AG04450 (cell line): ENCODE results near the gene PDE4D. TPM values are rescaled to one million over a fixed set of nuclear protein-coding genes. Genes with fewer than 3 reads are reported as not detected.
"Not testable (repeated sequence)": the region's sequence is repeated elsewhere in the genome, so short reads cannot be mapped to it uniquely, and the experiment has no call there.

ENCODE experiments used
- CTCF ChIA-PET: fragments of 300-600, 350-600 bp; formaldehyde crosslinking; extraction: SDS; loops from one replicate; lab custom pipeline; 2022; ENCODE audit warnings: antibody characterized with exemption, inconsistent platforms; lab: Charles Lee
- POLR2A ChIA-PET: fragments of 350-600 bp; formaldehyde crosslinking; extraction: SDS; loops from one replicate; lab custom pipeline; 2021; ENCODE audit warnings: antibody characterized with exemption, inconsistent platforms; lab: Yijun Ruan, JAX
- DNase-seq: peaks from one replicate; pipeline ENCODE4 v3.0.0-alpha.2; 2011; ENCODE audit warnings: low read depth, low spot score
- H3K27ac ChIP-seq: one replicate; pipeline ENCODE4 v1.5.1; 2012; ENCODE audit warnings: low read depth, low read length, control low read depth
- H3K27me3 ChIP-seq: one replicate; pipeline ENCODE4 v1.6.0; 2012; ENCODE audit warnings: low read length; ENCODE audit not compliant: control insufficient read depth, insufficient read depth
- H3K4me3 ChIP-seq: 2 replicates; pipeline ENCODE4 v1.5.1; 2011; ENCODE audit warnings: mild to moderate bottlenecking, low read depth, low read length, control low read depth
- H3K9me3 ChIP-seq: 2 replicates; pipeline ENCODE4 v1.5.1; 2012; ENCODE audit warnings: low read length; ENCODE audit not compliant: control insufficient read depth, insufficient read depth
- polyA plus RNA-seq: library from polyadenylated mRNA; depleted of rRNA; stranded (reverse); fragments of >200 nt; gene quantifications from 2 replicates; pipeline ENCODE4 v1.2.3, GENCODE V29; 2011
- TF ChIP-seq, protein P1 (sequence below): IDR thresholded peaks from 2 replicates; pipeline ENCODE4 v1.5.1; 2011; ENCODE audit warnings: low read depth, low read length, control low read depth, inconsistent platforms

The PDE4D gene
- polyA plus RNA-seq, 1 experiment, result 12.0 TPM

DNA sequence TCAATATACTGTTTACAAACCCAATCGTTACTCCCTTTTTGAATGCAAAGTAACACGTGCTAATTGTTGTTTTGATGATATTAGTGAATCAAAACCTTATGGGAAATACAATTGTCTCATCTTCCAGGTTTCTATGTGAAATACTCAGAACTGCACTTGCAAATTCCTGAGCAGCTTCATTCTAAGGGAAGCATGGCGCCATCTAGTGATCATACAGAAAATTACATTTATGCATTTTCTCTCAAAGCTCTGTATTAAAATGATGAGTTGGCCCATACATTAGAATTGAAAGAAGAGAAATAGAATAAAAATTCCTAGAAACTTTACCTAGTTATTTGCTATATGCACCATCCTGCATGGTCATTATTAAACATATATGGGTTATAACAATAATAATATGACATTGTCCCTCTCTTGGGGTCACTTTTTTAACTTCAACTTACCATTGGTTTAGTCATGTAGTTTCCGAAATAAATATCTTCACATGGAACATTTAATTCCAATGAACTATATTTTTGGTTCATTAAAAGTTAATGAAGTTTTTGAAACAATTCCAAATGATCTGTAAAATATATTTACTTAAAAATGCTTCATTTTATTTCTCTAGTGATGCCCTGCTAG lies 220.0 kb downstream of the PDE4D start:
- Histone ChIP-seq H3K9me3 (no peaks in the 10 kb centered on the region), H3K27me3 (no peaks in the 10 kb centered on the region), H3K4me3 (no peak overlapping the region), H3K27ac (no peak overlapping the region)
- TF ChIP-seq, protein P1, sequence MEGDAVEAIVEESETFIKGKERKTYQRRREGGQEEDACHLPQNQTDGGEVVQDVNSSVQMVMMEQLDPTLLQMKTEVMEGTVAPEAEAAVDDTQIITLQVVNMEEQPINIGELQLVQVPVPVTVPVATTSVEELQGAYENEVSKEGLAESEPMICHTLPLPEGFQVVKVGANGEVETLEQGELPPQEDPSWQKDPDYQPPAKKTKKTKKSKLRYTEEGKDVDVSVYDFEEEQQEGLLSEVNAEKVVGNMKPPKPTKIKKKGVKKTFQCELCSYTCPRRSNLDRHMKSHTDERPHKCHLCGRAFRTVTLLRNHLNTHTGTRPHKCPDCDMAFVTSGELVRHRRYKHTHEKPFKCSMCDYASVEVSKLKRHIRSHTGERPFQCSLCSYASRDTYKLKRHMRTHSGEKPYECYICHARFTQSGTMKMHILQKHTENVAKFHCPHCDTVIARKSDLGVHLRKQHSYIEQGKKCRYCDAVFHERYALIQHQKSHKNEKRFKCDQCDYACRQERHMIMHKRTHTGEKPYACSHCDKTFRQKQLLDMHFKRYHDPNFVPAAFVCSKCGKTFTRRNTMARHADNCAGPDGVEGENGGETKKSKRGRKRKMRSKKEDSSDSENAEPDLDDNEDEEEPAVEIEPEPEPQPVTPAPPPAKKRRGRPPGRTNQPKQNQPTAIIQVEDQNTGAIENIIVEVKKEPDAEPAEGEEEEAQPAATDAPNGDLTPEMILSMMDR, result peak; percentile 80
- CTCF ChIA-PET, result interaction anchor here (0.6 to 6.8 kb wide), 41 partner anchors 8 to 996 kb away, joined by 3 to 92 read pairs (median 4); no protein-coding TSS in a partner anchor
- no peak for DNase-seq
- POLR2A ChIA-PET, result no interaction called here

DNA sequence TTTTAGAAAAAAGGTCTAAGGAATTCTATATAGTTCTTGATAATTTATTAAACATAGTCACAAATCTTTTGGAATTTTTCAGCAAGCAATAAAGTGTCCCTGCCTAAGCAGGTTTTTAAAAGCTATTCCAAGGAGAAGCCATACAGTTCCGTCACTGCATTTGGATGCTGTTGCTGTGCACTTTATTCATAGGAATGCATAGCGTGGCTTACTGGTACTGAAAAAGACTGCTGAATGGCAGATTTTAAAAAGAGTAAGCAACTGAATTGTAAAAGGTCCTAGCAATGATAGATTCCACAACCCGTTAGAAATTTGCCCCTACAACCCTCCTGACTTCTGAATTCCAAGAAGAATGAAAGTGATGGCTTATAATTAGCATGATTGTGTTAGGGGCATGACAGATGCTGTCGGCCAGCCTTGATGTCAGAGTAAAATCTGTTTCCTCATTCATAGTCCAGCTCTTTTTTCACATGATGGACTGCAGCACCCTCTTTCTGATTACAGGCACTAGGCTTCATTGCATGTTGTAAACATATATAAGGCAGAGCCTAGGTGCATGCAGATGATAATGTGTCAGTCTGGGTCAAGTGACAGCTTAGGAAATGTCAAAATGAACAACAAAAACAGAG lies 227.0 kb downstream of the PDE4D start:
- TF ChIP-seq, protein P1, result no peak
- Histone ChIP-seq H3K4me3 (no peak overlapping the region), H3K27ac (no peak overlapping the region), H3K27me3 (no peaks in the 10 kb centered on the region), H3K9me3 (no peaks in the 10 kb centered on the region)
- ChIA-PET POLR2A (no interaction called here), CTCF (interaction anchor here (1.2 kb wide), 1 partner anchor 160 kb away, joined by 3 read pairs; no protein-coding TSS in a partner anchor)
- DNase-seq, result no peak

DNA sequence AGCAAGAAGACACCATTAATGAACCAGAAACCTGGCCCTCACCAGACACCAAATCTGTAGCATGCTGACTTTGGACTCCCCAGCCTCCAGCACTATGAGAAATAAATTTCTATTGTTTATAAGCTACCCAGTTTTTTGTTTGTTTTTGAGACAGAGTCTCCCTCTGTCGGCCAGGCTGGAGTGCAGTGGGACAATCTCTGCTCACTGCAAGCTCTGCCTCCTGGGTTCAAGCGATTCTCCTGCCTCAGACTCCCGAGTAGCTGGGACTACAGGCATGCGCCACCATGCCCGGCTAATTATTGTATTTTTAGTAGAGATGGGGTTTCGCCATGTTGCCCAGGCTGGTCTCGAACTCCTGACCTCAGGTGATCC lies 227.7 kb downstream of the PDE4D start:
- H3K9me3 ChIP-seq, DNase-seq, H3K4me3 ChIP-seq, H3K27ac ChIP-seq, H3K27me3 ChIP-seq, POLR2A ChIA-PET: not testable (repeated sequence)
- CTCF ChIA-PET, result interaction anchor here (1.2 kb wide), 1 partner anchor 160 kb away, joined by 3 read pairs; no protein-coding TSS in a partner anchor

DNA sequence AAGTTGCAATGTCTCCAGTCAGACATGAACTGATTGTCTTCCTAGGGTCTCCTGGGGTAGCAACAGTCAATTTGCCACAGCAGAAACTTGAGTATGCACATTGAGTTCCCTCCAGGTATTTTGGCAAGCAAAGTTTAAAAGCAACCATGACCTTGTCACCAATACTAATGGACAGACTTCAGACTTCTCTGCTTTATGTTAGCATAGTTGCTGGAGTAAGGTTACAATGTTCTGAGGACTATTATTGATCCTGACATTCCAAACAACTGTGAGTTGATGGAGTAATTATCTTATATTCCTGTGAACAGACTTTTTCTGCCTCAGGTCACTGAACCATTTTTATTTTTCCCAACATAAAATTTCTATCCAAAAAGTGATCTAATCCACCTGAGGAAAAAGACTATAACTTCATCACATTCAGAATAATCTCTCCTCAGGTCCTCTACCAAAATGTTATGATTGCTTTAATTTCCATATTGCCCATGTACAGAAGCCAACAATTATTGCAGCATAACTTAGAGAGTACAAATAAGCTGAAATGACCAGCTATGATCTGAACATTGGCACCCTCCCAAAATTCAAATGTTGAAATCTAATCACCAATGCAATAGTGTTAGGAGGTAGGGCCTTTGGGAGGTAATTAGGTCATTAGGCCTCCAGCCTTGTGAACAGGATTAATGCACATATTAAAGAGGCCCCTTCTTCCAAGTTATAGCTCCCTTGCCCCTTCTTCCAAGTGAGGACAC lies 228.3 kb downstream of the PDE4D start:
- POLR2A ChIA-PET, result no interaction called here
- TF ChIP-seq, protein P1, result no peak
- no peak for DNase-seq

DNA sequence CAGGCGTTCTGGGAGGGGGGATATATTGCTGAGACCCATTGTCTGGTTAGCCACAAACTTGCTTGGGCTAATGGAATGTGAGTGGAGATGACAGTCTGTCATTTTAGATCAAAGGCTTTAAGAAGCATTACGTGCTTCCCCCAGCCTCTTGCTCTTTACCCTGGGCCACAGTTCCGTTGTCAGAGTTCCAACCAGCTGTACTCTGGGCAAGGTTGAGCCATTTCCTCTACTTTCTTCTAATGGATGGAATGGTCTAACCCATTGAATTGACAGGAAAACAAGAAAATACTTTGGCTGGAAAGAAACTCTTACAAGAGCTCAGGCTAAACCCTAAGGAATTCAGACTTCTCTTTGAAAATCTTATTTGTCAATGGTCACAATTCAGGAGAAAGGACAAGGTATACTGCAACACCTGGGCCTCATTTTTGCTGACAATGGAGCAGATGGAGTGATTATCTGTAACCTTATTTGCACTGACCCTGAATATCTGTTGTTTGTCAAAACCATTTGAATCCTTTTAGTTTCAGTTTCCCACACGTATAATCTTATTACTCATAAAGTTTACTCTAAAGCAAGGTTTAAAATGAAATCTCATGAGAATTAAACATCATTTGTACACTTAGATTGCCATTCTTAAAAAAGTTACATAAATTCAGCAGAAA lies 231.4 kb downstream of the PDE4D start:
- DNase-seq, result no peak
- H3K27me3 ChIP-seq, result no peaks in the 10 kb centered on the region
- ChIA-PET CTCF (interaction anchor here (1.3 to 4.1 kb wide), 2 partner anchors 12 to 148 kb away, joined by 5 to 26 read pairs; no protein-coding TSS in a partner anchor), POLR2A (no interaction called here)
- H3K4me3 ChIP-seq, result no peak overlapping the region
- H3K9me3 ChIP-seq, result no peaks in the 10 kb centered on the region
- no peak overlapping the region for H3K27ac ChIP-seq
- TF ChIP-seq, protein P1, result no peak

More for the DNA sequence above, 228.3 kb downstream of the PDE4D start:
- Histone ChIP-seq H3K9me3 (no peaks in the 10 kb centered on the region), H3K4me3 (no peak overlapping the region), H3K27me3 (no peaks in the 10 kb centered on the region), H3K27ac (no peak overlapping the region)
- CTCF ChIA-PET, result interaction anchor here (1.2 to 1.8 kb wide), 3 partner anchors 8 to 277 kb away, joined by 3 to 18 read pairs (median 3); no protein-coding TSS in a partner anchor
